Measurements from ENCODE around the gene STARD13.
"Not testable (repeated sequence)": the region's sequence is repeated elsewhere in the genome, so short reads cannot be mapped to it uniquely, and the experiment has no call there.

STARD13 gene

GRCh38 chr13:33175991-33176390, 109.6 kb downstream of the STARD13 start:
- DNase-seq (ENCODE audit: low spot score), result no peak

GRCh38 chr13:33174931-33175330, 110.6 kb downstream of the STARD13 start:
- DNase-seq (ENCODE audit: low spot score), result no peak

GRCh38 chr13:33174491-33174890, 111.1 kb downstream of the STARD13 start:
- no peak for DNase-seq (ENCODE audit: low spot score)

GRCh38 chr13:33172911-33173310, 112.6 kb downstream of the STARD13 start:
- DNase-seq (ENCODE audit: low spot score), result no peak

- no peak for DNase-seq (ENCODE audit: low spot score)
These were observed 113.2 kb downstream of the STARD13 start for GRCh38 chr13:33172400-33172799.

- no peak for DNase-seq (ENCODE audit: low spot score)
These were observed 116.1 kb downstream of the STARD13 start for GRCh38 chr13:33169273-33169980.

- no peak for DNase-seq (ENCODE audit: low spot score)
These were observed 117.1 kb downstream of the STARD13 start for GRCh38 chr13:33168321-33168960.

GRCh38 chr13:33167491-33167890, 118.1 kb downstream of the STARD13 start:
- DNase-seq (ENCODE audit: low spot score), result no peak

GRCh38 chr13:33165787-33166186, 119.8 kb downstream of the STARD13 start:
- DNase-seq (ENCODE audit: low spot score), result no peak

GRCh38 chr13:33164331-33164730, 121.2 kb downstream of the STARD13 start:
- DNase-seq (ENCODE audit: low spot score), result no peak

GRCh38 chr13:33162725-33163124, 122.8 kb downstream of the STARD13 start:
- not testable (repeated sequence) for DNase-seq (ENCODE audit: low spot score)

GRCh38 chr13:33158816-33159215, 126.7 kb downstream of the STARD13 start:
- no peak for DNase-seq (ENCODE audit: low spot score)

- no peak for DNase-seq (ENCODE audit: low spot score)
These were observed 127.3 kb downstream of the STARD13 start for GRCh38 chr13:33158271-33158670.

GRCh38 chr13:33154911-33155310, 130.6 kb downstream of the STARD13 start:
- DNase-seq (ENCODE audit: low spot score), result no peak

GRCh38 chr13:33153421-33154404, 131.8 kb downstream of the STARD13 start:
- DNase-seq (ENCODE audit: low spot score), result peak; percentile 32

- DNase-seq (ENCODE audit: low spot score), result peak; percentile 38
These were observed 133.2 kb downstream of the STARD13 start for GRCh38 chr13:33152389-33152788.

- DNase-seq (ENCODE audit: low spot score), result no peak
These were observed 134.9 kb downstream of the STARD13 start for GRCh38 chr13:33150662-33151061.

- DNase-seq (ENCODE audit: low spot score), result no peak
These were observed 135.4 kb downstream of the STARD13 start for GRCh38 chr13:33150126-33150525.

- DNase-seq (ENCODE audit: low spot score), result no peak
These were observed 137.7 kb downstream of the STARD13 start for GRCh38 chr13:33147832-33148231.

GRCh38 chr13:33146843-33147611, 138.5 kb downstream of the STARD13 start:
- DNase-seq (ENCODE audit: low spot score), result no peak

GRCh38 chr13:33145667-33146066, 139.9 kb downstream of the STARD13 start:
- no peak for DNase-seq (ENCODE audit: low spot score)

GRCh38 chr13:33144358-33144784, 141.2 kb downstream of the STARD13 start:
- DNase-seq (ENCODE audit: low spot score), result no peak

All from LoVo (cell line).